GM19438 (cell line): Measurements from ENCODE around the gene IFI6.

Experiments used
- ATAC-seq: cut with Tn5 transposase; IDR thresholded peaks from one replicate; pipeline ENCODE4 v1.9.1; 2021; ENCODE audit warnings: low read depth; ENCODE audit not compliant: unreplicated experiment

The IFI6 gene

DNA sequence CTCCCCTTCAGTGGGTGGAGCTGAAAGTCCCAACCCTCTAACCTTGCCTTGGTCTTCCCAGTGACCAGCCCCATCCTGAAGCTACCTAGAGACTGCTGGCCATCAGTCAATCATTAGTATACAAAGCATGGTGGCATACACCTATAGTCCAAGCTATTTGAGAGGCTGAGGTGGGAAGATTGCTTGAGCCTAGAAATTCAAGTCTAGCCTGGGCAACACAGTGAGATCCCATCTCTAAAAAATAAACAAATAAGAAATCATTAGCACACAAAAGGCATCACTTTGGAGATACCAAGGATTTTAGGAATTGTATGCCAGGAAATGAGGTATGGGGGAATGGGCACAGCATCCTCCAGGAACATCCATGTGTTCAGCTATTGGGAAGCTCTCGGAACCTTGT is 4.4 kb upstream of the IFI6 start:
- ATAC-seq = no peak

DNA sequence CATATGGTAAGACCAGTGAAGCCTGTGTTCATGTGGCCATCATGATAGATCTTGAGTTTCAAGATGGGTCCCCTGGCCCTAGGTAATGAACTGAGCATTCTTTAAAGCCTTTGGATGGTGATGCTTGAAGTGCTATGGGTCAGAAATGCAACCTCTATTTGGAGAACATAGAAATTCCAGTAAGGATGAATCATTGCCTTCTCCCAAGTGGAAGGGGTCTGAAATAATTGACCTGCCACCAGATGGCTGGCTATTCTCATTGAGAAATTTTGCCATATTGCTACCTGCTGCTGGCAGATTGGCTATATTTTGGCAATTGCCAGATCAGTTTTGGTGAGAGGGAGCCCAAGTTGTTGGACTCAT is 739 bp upstream of the IFI6 start:
- ATAC-seq = no peak

GRCh38 chr1:27669876-27670275 is 2.1 kb downstream of the IFI6 start:
- no peak for ATAC-seq

DNA sequence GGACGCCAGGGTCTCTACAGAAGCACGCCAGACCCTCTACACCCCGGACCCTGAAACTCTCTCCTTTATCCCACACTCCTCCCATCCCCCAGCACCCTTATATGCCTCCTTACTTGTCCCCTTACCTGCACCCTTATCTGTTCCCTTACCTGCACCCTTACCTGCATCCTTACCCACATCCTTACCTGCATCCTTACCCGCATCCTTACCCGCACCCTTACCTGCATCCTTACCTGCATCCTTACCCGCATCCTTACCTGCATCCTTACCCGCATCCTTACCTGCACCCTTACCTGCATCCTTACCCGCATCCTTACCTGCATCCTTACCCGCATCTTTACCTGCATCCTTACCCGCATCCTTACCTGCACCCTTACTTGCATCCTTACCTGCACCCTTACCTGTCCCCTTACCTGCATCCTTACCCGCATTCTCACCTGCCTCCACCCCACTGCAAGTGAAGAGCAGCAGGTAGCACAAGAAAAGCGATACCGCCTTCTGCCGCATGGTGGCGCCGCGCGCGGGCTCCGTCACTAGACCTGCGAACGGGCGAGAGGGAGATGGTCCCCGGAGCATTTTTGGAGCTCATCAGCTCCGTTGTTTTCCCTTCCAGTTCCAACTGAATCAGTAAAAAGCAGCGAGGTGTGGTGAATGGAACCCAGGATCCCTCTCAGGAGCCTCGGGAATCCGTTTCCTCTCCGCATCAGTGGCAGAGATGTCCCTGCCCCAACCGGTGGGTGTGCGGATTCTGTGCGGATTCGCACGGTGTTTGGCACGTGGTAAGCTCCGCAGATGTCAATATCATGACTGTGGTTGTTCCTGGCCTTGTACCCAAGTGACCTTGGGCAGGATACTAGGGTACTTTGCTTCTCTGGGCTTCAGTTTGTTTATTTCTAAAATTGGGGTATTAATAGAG is 2.9 kb downstream of the IFI6 start:
- no peak for ATAC-seq

DNA sequence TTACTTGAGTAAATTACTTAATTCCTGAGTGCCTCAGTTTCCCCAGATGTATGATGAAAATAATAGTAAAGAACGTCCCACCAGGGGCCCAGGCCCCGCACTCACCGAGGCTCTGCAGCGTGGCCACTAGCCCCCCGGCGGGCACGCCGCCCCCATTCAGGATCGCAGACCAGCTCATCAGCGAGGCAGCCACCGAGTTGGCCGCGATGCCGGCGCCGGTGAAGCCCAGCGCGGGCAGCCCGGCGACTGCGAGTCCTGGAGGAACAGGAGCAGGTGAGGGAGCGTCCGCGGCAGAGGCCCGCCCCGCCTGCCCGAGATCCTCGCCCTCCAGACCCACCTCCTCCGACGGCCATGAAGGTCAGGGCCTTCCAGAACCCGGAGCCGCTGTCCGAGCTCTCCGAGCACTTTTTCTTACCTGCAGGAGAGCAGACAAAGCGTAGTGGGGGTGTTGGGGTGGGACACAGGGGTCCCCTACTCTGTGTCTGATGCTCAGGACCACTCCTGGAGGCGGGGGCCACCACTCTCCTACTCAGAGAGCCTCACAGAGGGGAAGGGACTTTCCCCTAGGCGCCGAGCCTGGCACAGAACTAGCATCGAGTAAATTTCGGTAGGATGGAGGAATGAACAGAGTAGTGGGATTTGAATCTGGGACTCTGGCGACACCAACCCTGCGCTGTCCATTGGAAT is 3.7 kb downstream of the IFI6 start:
- no peak for ATAC-seq

GRCh38 chr1:27666791-27667254 is 5.2 kb downstream of the IFI6 start:
- no peak for ATAC-seq

DNA sequence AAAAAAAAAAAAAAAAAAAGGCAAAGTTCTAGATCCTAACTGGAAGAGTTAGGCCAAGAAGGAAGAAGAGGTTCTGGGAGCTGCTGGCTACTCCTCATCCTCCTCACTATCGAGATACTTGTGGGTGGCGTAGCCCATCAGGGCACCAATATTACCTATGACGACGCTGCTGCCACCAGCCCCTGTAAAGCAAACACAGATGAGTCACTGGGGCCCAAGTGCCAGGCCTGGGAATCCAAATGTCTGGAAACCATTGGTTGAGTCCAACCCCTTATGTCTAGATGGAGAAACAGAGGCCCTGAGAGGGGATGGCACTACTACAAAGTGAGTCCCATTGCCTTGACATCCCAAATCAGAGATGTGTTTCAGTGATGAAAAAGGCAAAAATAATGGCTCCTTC is 5.7 kb downstream of the IFI6 start:
- no peak for ATAC-seq

GRCh38 chr1:27665016-27665651 is 6.9 kb downstream of the IFI6 start:
- ATAC-seq = no peak

DNA sequence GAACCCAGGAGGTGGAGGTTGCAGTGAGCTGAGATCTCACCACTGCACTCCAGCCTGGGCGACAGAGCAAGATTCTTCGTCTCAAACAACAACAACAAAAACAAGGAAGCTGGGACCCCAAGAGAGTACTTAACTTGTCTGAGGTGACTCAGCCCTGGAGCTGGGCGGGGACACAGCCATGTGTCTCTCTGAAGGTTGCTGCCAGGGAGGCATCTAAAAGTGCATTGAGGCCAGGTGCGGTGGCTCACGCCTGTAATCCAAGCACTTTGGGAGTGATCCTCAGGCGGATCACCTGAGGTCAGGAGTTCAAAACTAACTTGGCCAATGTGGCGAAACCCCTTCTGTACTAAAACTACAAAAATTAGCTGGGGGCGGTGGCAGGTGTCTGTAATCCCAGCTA is 7.7 kb downstream of the IFI6 start:
- ATAC-seq = no peak

GRCh38 chr1:27662707-27663393 is 9.1 kb downstream of the IFI6 start:
- no peak for ATAC-seq

- ATAC-seq = no peak
These were observed 9.7 kb downstream of the IFI6 start for GRCh38 chr1:27662261-27662660.

GRCh38 chr1:27661412-27662075 is 10.4 kb downstream of the IFI6 start:
- ATAC-seq = no peak

DNA sequence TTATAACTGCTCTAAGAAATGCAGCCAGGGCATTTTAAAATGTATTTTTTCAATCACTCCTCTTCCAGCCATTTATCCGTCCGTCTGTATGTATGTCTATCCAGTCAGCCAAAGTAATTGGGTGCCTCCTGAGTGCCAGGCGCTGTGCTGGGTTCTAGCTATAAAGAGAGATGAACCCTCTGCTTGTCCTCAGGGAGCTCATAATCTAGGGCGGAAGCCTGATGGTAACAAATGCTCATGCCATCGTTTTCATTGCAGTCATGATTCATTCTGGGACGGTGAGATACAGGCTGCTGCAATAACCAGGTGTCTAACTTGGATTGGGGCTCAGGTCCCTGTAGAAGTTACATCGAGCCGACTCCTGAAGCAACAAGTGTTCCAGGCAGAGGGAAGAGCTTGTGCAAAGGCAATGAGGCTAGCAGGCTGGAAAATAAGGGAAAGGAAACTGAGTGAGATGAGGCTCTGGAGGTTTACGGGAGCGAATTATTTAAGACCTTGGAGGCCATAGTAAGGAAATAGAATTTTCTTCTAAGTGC is 11.6 kb downstream of the IFI6 start:
- no peak for ATAC-seq

DNA sequence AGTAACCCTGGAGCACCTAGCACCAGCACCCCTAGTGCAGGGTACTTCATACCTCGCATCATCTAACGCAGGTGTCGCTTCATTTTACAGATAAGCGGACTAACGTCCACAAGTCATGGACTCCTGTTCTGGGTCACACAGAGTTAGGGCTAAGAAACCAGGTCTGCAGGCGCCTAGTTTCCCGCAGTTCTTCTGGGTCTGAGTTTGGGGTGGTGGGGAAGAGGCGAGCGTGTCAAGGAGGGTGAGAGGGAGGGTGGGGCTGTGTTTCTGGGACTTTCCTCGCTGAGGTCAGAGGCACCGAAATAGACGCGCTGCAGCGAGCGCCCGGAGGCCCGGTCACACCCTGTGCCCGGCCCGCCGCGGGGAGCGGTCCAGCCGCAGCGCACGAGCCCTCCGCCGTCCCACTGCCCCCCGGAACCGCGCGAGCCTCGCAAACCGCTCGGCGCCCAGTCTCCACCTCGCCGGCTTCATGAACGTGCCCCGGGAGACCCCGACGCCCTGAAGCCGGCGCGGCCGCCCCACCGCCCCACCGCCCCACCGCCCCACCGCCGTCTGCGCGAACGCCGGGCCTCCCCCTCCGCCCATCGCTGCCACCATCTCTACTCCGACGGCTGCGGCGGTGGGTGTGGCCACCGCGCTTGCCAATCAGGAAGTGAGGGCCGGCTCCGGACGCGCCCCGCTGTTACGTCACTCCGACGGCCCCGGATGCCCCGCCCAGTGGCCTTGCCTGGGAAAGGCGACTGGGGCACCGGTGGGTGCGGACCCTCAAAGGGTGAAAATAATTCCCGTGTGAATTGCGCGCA is 12.3 kb downstream of the IFI6 start:
- ATAC-seq = peak; percentile 59

GRCh38 chr1:27658951-27659496 is 13.0 kb downstream of the IFI6 start:
- peak; percentile 8 for ATAC-seq

DNA sequence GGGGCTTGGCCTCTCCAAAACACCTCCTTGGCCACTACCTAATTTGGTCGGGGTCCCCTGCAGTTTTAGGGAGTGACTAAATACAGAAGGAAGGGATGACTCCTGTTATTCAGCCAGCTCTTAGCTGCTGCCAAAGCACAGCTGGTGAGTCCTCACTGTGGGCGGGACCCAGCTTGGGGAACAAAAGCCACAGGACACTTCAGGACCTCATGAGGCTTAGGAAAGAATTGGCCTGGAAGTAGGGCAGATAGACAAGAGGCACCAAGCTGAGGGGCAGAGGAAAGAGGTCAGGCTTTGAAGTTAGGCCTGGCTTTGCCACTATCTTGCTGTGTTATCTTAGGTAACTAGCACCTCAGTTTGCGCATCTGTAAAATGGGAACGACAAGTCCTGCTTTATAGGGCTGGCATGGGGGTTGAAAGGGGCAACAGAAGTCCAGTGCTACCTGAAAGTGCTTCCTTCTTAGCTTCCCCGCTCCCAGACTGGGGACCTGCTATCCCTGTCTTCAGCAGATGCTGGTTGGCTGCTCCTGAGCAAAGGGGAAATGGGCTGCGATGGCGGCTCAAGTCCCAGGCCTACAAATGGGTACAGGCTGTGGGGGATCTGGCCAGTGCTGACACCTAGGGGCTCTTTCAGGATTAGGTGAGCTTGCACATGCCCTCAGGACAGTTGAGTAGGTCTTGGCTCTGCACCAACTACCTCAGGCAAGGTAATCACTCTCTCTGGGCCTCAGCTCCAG is 15.7 kb downstream of the IFI6 start:
- ATAC-seq = no peak

DNA sequence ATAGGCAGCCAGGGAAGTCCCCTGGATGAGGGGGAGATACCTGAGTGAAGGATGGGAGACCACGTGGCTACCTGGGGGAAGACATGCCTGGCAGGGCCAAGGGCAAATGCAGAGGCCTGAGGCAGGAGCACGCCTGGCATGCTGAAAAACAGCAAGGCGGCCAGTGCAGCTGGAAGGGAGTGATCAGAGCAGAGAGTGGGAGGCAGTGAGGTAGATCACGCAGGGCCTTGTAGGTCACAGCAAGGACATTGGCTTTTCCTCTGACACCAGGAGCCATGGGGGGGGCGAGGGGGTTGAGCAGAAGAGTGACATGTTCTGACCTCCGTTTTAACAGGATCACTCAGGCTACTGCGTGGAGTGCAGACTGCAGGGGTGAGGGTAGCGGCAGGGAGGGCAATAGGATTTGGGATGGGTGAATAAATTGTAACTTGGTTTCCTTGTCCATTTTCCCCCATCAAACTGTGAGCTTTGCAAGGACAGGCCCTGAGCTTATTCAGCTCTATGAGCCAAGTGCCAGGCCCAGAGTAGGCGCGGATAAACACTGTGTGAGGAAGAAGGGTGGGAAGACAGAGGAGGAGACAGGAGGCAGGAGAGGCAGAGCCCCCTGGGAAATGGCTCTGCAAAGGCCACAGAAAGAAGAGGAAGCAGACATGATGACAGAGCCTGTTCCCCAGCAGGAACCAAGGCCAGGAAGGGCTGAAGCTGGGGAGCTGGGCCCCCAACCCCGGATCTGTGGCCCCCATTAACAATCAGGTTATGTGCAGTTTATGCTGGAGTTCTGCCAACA is 16.6 kb downstream of the IFI6 start:
- no peak for ATAC-seq
